Thoracic aorta (tissue), 2 donors: ENCODE results near the gene SORCS1. TPM values are rescaled to one million over a fixed set of nuclear protein-coding genes. Genes with fewer than 3 reads are reported as not detected.

ENCODE experiments used
- ATAC-seq: fragments of 150-250 bp; one replicate; pipeline ENCODE4 v1.8.0; 2017; ENCODE audit warnings: low read depth; ENCODE audit not compliant: insufficient number of reproducible peaks, low FRiP score
- DNase-seq: peaks from one replicate; pipeline ENCODE4 v3.0.0-alpha.2; 2020; ENCODE audit warnings: low spot score
- H3K27ac ChIP-seq, 2 donors: fragments of 200-600 bp; sonication (generic); 1 replicate in 1 of 2; 2 replicates in 1 of 2; pipeline ENCODE4 v1.5.1; 2016; ENCODE audit warnings: mild to moderate bottlenecking in 2 of 2, moderate library complexity in 2 of 2
- H3K27me3 ChIP-seq: fragments of 200-600 bp; sonication (generic); replicated peaks from 2 replicates; pipeline ENCODE4 v1.6.0; 2016; ENCODE audit warnings: mild to moderate bottlenecking; ENCODE audit not compliant: insufficient read depth
- H3K36me3 ChIP-seq: fragments of 200-600 bp; sonication (generic); one replicate; pipeline ENCODE4 v1.5.1; 2016
- H3K4me1 ChIP-seq, 2 donors: fragments of 200-600 bp; sonication (generic); 1 replicate in 1 of 2; 2 replicates in 1 of 2; pipeline versions ENCODE4 v1.5.1 to v1.6.0; 2016; ENCODE audit warnings: low read depth in 2 of 2, mild to moderate bottlenecking in 1 of 2; ENCODE audit not compliant: control insufficient read depth in 1 of 2
- H3K4me3 ChIP-seq: fragments of 200-600 bp; sonication (generic); 2 replicates; pipeline ENCODE4 v1.5.1; 2016; ENCODE audit warnings: mild to moderate bottlenecking
- H3K9me3 ChIP-seq: fragments of 200-600 bp; sonication (generic); 2 replicates; pipeline ENCODE4 v1.5.1; 2016
- total RNA-seq, 2 donors: library from RNA; depleted of rRNA; stranded (reverse); fragments of >200 nt; gene quantifications; one replicate each; pipeline versions ENCODE4 v1.1.0 to v1.2.3, GENCODE V29; 2016
- TF ChIP-seq, protein P1 (sequence below): fragments of 200-600 bp; sonication (generic); IDR thresholded peaks from one replicate; pipeline ENCODE4 v1.5.1; 2019; ENCODE audit warnings: antibody characterized with exemption

The SORCS1 gene
- total RNA-seq, 2 donors from 2014 or later, result 0.27 to 1.1 TPM

DNA sequence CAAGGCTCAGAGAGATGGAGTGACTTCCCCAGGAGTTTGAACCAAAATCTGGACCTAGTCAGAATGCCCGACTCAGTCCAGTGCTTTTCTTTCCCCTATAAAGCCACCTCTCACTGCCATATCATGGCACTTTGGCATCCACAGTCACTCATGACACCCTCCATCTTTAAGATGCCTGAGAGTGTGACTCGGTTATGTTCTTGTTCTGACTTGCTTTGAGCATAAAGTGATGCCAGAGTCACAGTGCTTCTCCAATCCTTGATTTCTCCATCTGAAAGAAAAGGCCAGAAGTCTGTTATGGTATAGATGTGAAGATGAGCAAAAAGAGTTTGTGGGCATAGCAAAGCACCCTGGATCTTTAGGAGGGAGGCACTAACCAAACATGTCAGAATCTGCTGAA is 538.1 kb downstream of the SORCS1 start:
- Histone ChIP-seq H3K27ac (no peak overlapping the region), H3K9me3 (no peaks in the 10 kb centered on the region), H3K4me1 (no peaks in the 10 kb centered on the region), H3K27me3 (no peaks in the 10 kb centered on the region), H3K36me3 (no peaks in the 10 kb centered on the region), H3K4me3 (no peak overlapping the region)
- TF ChIP-seq, protein P1, sequence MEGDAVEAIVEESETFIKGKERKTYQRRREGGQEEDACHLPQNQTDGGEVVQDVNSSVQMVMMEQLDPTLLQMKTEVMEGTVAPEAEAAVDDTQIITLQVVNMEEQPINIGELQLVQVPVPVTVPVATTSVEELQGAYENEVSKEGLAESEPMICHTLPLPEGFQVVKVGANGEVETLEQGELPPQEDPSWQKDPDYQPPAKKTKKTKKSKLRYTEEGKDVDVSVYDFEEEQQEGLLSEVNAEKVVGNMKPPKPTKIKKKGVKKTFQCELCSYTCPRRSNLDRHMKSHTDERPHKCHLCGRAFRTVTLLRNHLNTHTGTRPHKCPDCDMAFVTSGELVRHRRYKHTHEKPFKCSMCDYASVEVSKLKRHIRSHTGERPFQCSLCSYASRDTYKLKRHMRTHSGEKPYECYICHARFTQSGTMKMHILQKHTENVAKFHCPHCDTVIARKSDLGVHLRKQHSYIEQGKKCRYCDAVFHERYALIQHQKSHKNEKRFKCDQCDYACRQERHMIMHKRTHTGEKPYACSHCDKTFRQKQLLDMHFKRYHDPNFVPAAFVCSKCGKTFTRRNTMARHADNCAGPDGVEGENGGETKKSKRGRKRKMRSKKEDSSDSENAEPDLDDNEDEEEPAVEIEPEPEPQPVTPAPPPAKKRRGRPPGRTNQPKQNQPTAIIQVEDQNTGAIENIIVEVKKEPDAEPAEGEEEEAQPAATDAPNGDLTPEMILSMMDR, result no peak
- ATAC-seq (no peak), DNase-seq (no peak)

DNA sequence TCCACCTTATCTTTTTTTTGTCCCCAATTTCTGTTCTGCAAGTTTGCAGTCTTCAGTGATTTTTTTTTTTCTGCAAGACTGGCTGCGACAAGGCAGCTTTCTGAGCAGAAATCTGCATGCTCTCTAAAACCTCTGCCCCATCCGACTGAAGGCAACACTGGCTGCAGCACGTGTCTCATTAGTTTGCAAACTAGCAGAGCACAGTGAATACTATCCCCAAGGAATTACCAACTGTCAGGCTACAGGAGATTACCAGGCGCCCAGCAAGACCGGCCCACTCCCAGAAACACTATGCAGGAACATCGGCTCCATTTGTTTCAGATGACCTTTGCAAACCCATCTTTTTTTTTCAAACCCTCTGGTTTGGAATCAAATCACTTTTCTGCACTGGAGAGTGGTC is 538.8 kb downstream of the SORCS1 start:
- H3K4me1 ChIP-seq, result no peaks in the 10 kb centered on the region
- no peak overlapping the region for H3K4me3 ChIP-seq
- no peaks in the 10 kb centered on the region for H3K9me3 ChIP-seq
- ATAC-seq (no peak), DNase-seq (no peak)
- no peaks in the 10 kb centered on the region for H3K27me3 ChIP-seq
- TF ChIP-seq, protein P1, result no peak
- H3K27ac ChIP-seq, result no peak overlapping the region
- no peaks in the 10 kb centered on the region for H3K36me3 ChIP-seq

DNA sequence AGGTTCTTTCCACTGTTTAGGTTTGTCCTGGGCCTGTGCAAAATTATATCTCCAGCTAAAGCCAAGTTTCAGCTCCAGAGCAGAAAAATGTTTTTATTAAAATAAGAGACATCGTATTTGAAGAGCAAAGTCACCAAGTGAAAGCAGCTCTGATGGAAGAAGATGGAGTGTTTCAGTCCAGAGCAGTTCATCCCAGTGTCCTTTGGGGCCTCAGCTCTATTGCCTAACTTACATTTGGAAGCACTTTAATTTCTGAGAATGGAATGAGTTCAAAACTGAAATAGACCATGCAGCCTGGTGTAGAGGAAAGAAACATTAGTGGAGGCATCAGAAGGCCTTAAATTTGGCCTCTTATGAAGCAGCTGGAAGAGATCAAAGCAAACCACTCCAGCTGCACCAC is 545.2 kb downstream of the SORCS1 start:
- Histone ChIP-seq H3K36me3 (no peaks in the 10 kb centered on the region), H3K9me3 (no peaks in the 10 kb centered on the region), H3K27me3 (no peaks in the 10 kb centered on the region), H3K4me3 (no peak overlapping the region), H3K27ac (no peak overlapping the region), H3K4me1 (no peaks in the 10 kb centered on the region)
- ATAC-seq (no peak), DNase-seq (no peak)
- TF ChIP-seq, protein P1, result no peak

DNA sequence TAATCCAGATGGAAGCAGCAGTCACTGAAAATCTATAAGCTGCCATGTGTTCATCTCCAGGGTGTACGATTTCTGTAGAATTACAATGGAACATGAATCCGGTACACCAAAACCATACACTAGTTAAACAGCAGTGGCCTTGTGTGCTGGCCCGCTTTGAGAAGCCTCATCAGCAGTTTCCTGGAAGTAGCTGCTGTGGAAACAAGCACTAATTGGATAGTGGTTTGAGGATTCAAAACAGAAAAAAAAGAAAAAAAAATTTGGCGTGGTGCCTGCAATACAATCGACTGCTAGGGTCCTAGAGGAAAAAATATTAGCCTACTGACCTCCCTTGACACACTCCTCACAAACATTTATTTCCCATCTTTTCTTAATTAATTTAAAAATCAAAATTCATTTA is 545.9 kb downstream of the SORCS1 start:
- Histone ChIP-seq H3K27me3 (no peaks in the 10 kb centered on the region), H3K4me1 (no peaks in the 10 kb centered on the region), H3K9me3 (no peaks in the 10 kb centered on the region), H3K27ac (no peak overlapping the region), H3K36me3 (no peaks in the 10 kb centered on the region), H3K4me3 (no peak overlapping the region)
- DNase-seq (no peak), ATAC-seq (no peak)
- TF ChIP-seq, protein P1, result no peak

DNA sequence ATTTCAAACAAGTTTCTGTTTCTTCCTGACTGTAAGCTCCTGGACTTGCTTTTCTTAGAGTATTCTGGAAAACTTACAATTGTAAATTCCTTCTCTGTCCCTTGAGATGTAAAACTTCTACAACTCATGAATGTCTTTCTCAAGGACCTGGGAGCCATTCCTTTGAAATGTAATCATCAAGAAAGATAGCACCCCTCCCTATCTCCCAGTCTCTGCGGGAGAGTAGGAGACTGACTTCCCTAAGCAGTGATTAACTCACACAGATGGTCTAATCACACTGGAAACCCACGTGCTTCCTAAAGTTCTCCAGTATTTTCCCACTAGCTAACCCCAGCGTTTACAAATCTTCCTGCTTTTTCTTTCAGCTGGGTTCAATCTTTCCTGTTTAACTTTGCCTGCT is 549.4 kb downstream of the SORCS1 start:
- no peak overlapping the region for H3K27ac ChIP-seq

More for the DNA sequence above, 549.4 kb downstream of the SORCS1 start:
- Histone ChIP-seq H3K9me3 (no peaks in the 10 kb centered on the region), H3K36me3 (no peaks in the 10 kb centered on the region), H3K4me1 (no peaks in the 10 kb centered on the region), H3K4me3 (no peak overlapping the region), H3K27me3 (no peaks in the 10 kb centered on the region)
- ATAC-seq, result no peak
- DNase-seq, result no peak
- TF ChIP-seq, protein P1, result no peak
